Measurements from ENCODE around the gene FRRS1.

DNA sequence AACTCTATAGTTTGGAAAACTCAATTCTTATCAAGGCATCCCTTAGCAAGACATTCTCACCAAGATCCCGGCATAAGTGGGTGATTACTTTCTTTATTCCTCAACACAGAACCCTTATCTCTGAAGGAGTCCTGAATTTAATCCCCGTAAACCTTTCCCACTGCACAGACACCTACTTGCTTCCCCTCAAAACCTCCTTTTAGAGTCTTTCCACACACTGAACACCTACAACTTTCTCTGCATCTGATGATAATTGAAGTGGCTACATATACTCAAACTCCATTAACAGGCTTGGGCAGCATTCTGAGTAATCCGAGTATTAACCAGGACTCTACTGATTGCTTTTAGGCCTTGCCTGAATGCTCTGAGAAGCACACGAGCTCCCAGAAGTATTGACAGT is 97.1 kb downstream of the FRRS1 start:
- TF ChIP-seq POLR2AphosphoS5 (IDR thresholded peaks at IDR 0.05; ENCODE audit: low read depth, low read length) (no peak), SIN3A (IDR thresholded peaks at IDR 0.05; ENCODE audit: borderline replicate concordance, insufficient read depth, low read length) (no peak), TAF1 (IDR thresholded peaks at IDR 0.05; ENCODE audit: borderline replicate concordance, insufficient read depth, low read length) (no peak)

All from PFSK-1 (cell line).